ENCODE results near the gene OR9G1. TPM values are rescaled to one million over a fixed set of nuclear protein-coding genes. Genes with fewer than 3 reads are reported as not detected.

OR9G1 gene
- total RNA-seq, 2 donors from 2014 or later = not detected

Small RNAs within 50 kb of the gene (microRNA-seq; reads per million reads assigned to microRNA genes)
- gene MIR6128 = 0 reads per million in 2 donors

Other genes with a start within 250 kb of the OR9G1 start
- gene OR5M3, start 225.7 kb upstream of the OR9G1 start, total RNA-seq = not detected
- gene OR5M8, start 207.7 kb upstream of the OR9G1 start, total RNA-seq = not detected
- not detected for gene OR5M11, start 155.8 kb upstream of the OR9G1 start, total RNA-seq
- not detected for gene OR5M10, start 121.4 kb upstream of the OR9G1 start, total RNA-seq
- not detected for gene OR5M1, start 84.2 kb upstream of the OR9G1 start, total RNA-seq
- not detected for gene OR5AP2, start 56.7 kb upstream of the OR9G1 start, total RNA-seq
- gene OR5AR1, start 35.4 kb upstream of the OR9G1 start, total RNA-seq = not detected
- gene OR9G4, start 49.6 kb downstream of the OR9G1 start, total RNA-seq = not detected